Heart right ventricle (tissue), 16 donors: ENCODE measurements around the gene GLRA2. TPM values are rescaled to one million over a fixed set of nuclear protein-coding genes. Genes with fewer than 3 reads are reported as not detected.

Experiments used
- ATAC-seq, 8 donors: fragments of 200-7000 bp; cut with Tn5 transposase; one replicate each; pipeline ENCODE4 v1.9.1; 2020; ENCODE audit warnings: mild to moderate bottlenecking in 8 of 8, moderate library complexity in 8 of 8, moderate number of reproducible peaks in 1 of 8
- DNase-seq, 2 donors: peaks; one replicate each; pipeline ENCODE4 v3.0.0-alpha.2; 2020
- H3K27ac ChIP-seq, 10 donors: fragments of 200-600 bp; sonication (generic) in 2 of 10; one replicate each; pipeline versions ENCODE4 v1.5.0 to v1.8.0; 2020 to 2022; ENCODE audit warnings: mild to moderate bottlenecking in 3 of 10
- H3K27me3 ChIP-seq, 7 donors: fragments of 200-600 bp; one replicate each; pipeline ENCODE4 v1.8.0; 2021 to 2022; ENCODE audit warnings: mild to moderate bottlenecking in 2 of 7
- H3K36me3 ChIP-seq, 9 donors: fragments of 200-600 bp; sonication (generic) in 1 of 9; one replicate each; pipeline versions ENCODE4 v1.5.0 to v1.8.0; 2020 to 2022; ENCODE audit warnings: mild to moderate bottlenecking in 2 of 9
- H3K4me1 ChIP-seq, 9 donors: fragments of 200-600 bp; sonication (generic) in 1 of 9; one replicate each; pipeline versions ENCODE4 v1.5.0 to v1.8.0; 2020 to 2022; ENCODE audit warnings: mild to moderate bottlenecking in 4 of 9
- H3K4me3 ChIP-seq, 10 donors: fragments of 200-600 bp; sonication (generic) in 2 of 10; one replicate each; pipeline versions ENCODE4 v1.5.0 to v1.8.0; 2020 to 2022; ENCODE audit warnings: mild to moderate bottlenecking in 7 of 10, moderate library complexity in 2 of 10
- H3K9me3 ChIP-seq, 11 donors: fragments of 200-600 bp in 10 of 11; sonication (generic) in 2 of 11; one replicate each; pipeline versions ENCODE4 v1.5.0 to v1.8.0; 2013 to 2022; ENCODE audit warnings: mild to moderate bottlenecking in 2 of 11, control low read depth in 1 of 11, moderate library complexity in 1 of 11
- CTCF ChIP-seq, 9 donors: fragments of 200-600 bp; sonication (generic) in 2 of 9; IDR thresholded peaks; one replicate each; pipeline versions ENCODE4 v1.5.0 to v1.8.0; 2021 to 2022; ENCODE audit warnings: antibody characterized with exemption in 9 of 9, mild to moderate bottlenecking in 5 of 9, moderate library complexity in 1 of 9
- WGBS, 2 donors: extraction: QIAGEN DNeasy Blood & Tissue Kit; methylation state at CpG; one replicate each; pipeline ENCODE4 v1.1.7; 2013; ENCODE audit warnings: inconsistent platforms in 1 of 2; 5-methylcytosine and 5-hydroxymethylcytosine counted together
- intact Hi-C, 10 donors: fragments of 100-400 bp; cut with DNase I; formaldehyde crosslinking; loops; one replicate each; pipeline versions ENCODE4 v1.11.1 to v1.14.2; 2022
- polyA plus RNA-seq, 2 donors: library from polyadenylated mRNA; stranded (reverse); fragments of 200-250 nt; gene quantifications; one replicate each; pipeline ENCODE4 v1.2.3, GENCODE V29; 2013
- total RNA-seq, 10 donors: library from RNA; stranded (reverse); fragmentation: NEBNext Ultra II Directional in 3 of 10; extraction: Animal tissue kit (Norgen Biotek cat#: 25700) in 3 of 10; gene quantifications; one replicate each; pipeline versions ENCODE4 v1.2.1 to v1.2.4, GENCODE V29; 2021 to 2023
- donor health status: Arrhythmogenic right ventricular cardiomyopathy.
- donor health status: ischemic (EF 13 %, LVEDD 7.1; RV severe dilation, severe dysfunction).
- donor health status: healthy with polysubstance abuse.
- donor health status: DM: no; HTN: yes; CAD: no.
- donor health status: DM: no; HTN: no; CAD: no.
- donor health status: ischemic (EF 25% LVEDD 6.9; RV normal size, moderate dysfunction).
- donor health status: ischemic (EF 25% LVEDD 5.7; RV mildly dilated, moderate dysfunction).
- donor health status: healthy.
- donor health status: DM: yes; HTN: yes; CAD: no.
- donor health status: Ischemic cardiomyopathy.
- donor health status: ischemic (EF 35%, LVEDD 5.7; RV mildly dilated, moderate dysfunction).
- donor health status: nonischemic (EF 11% LVEDD 7.7; RV severe dilation, severe dysfunction).
- donor health status: DM: yes; HTN: yes; CAD: no.
- donor health status: PGD.
- donor health status: ischemic (EF 29% LVEDD 5.4; RV normal size, mild dysfunction).
- donor health status: nonischemic (EF 23%, LVEDD 6.1; RV moderate dilation, normal function).

GLRA2 gene
- total and polyA plus RNA-seq, 12 donors: not detected

- no peaks in the 10 kb centered on the region for H3K36me3 ChIP-seq
- H3K9me3 ChIP-seq: no peaks in the 10 kb centered on the region
- peaks cover 0 to 9% (median 0%) of the 10 kb centered on the region in 9 donors for H3K4me1 ChIP-seq
- intact Hi-C loops: loop anchor here in 2 of 10 donors (2.0 to 5.0 kb wide), 2 partner anchors 26 to 755 kb away; no protein-coding TSS in a partner anchor
- H3K27ac ChIP-seq: peak overlapping the region in 8 of 10 donors; percentile 15 to 79 (median 60)
- H3K4me3 ChIP-seq: peak overlapping the region in 8 of 10 donors; percentile 9 to 42 (median 34)
- ATAC-seq (no peak), DNase-seq (no peak)
- peaks cover 0 to 7% (median 0%) of the 10 kb centered on the region in 7 donors for H3K27me3 ChIP-seq
- TF ChIP-seq CTCF (IDR thresholded peaks at IDR 0.05): no peak
- WGBS, 2 donors: 18 to 30% methylated on average over 4 of the region's 4 CpGs
These were observed 32.1 kb upstream of the GLRA2 start for GRCh38 chrX:14497184-14497666.

GRCh38 chrX:14501327-14501726 is 28.0 kb upstream of the GLRA2 start:
- H3K9me3 ChIP-seq: no peaks in the 10 kb centered on the region
- H3K4me1 ChIP-seq: peaks cover 0 to 9% (median 0%) of the 10 kb centered on the region in 9 donors
- DNase-seq (peak in 1 of 2 donors; percentile 15), ATAC-seq (peak in 1 of 8 donors; percentile 55)
- TF ChIP-seq CTCF (IDR thresholded peaks at IDR 0.05): no peak
- 35 to 60% methylated on average over 5 of the region's 5 CpGs for WGBS, 2 donors
- H3K36me3 ChIP-seq: no peaks in the 10 kb centered on the region
- intact Hi-C loops: loop anchor here in 1 of 10 donors (5.0 kb wide), 1 partner anchor 1894 kb away; no protein-coding TSS in a partner anchor
- H3K4me3 ChIP-seq: no peak overlapping the region
- H3K27me3 ChIP-seq: no peaks in the 10 kb centered on the region
- H3K27ac ChIP-seq: no peak overlapping the region

- TF ChIP-seq CTCF (IDR thresholded peaks at IDR 0.05): no peak
- no peak overlapping the region for H3K27ac ChIP-seq
- no peaks in the 10 kb centered on the region for H3K9me3 ChIP-seq
- no peaks in the 10 kb centered on the region for H3K36me3 ChIP-seq
- H3K4me3 ChIP-seq: no peak overlapping the region
- DNase-seq (no peak), ATAC-seq (no peak)
- H3K4me1 ChIP-seq: no peaks in the 10 kb centered on the region
- no peaks in the 10 kb centered on the region for H3K27me3 ChIP-seq
- 79 to 89% methylated on average over 1 of the region's 1 CpG for WGBS, 2 donors
- intact Hi-C loops: loop anchor here in 1 of 10 donors (5.0 kb wide), 1 partner anchor 1898 kb away; no protein-coding TSS in a partner anchor
These were observed 24.3 kb upstream of the GLRA2 start for GRCh38 chrX:14504960-14505538.

- DNase-seq (no peak), ATAC-seq (no peak)
- intact Hi-C loops: no loop called here
- 64 to 73% methylated on average over 1 of the region's 1 CpG for WGBS, 2 donors
- Histone ChIP-seq H3K27me3 (no peaks in the 10 kb centered on the region), H3K27ac (no peak overlapping the region), H3K9me3 (no peaks in the 10 kb centered on the region), H3K4me3 (no peak overlapping the region), H3K4me1 (no peaks in the 10 kb centered on the region), H3K36me3 (no peaks in the 10 kb centered on the region)
- no peak for TF ChIP-seq CTCF (IDR thresholded peaks at IDR 0.05)
These were observed 23.7 kb upstream of the GLRA2 start for GRCh38 chrX:14505648-14506047.
